Epithelial cell of proximal tubule (primary cell): ENCODE measurements around the gene VCL. TPM values are rescaled to one million over a fixed set of nuclear protein-coding genes. Genes with fewer than 3 reads are reported as not detected.

Experiments
- DNase-seq: peaks from one replicate; pipeline ENCODE4 v3.0.0-alpha.2; 2011; ENCODE audit warnings: low read depth
- H3K4me3 ChIP-seq: 2 replicates; pipeline ENCODE4 v1.5.1; 2011; ENCODE audit warnings: low read depth, mild to moderate bottlenecking, low read length
- CTCF ChIP-seq: conservative IDR thresholded peaks from 2 replicates; pipeline ENCODE4 v1.5.1; 2012; ENCODE audit warnings: low read depth, mild to moderate bottlenecking, low read length
- total RNA-seq: library from RNA; depleted of rRNA; stranded (reverse); fragments of >200 nt; gene quantifications from 2 replicates; pipeline ENCODE4 v1.2.3, GENCODE V29; 2015

VCL gene
- total RNA-seq, 1 donor from 2014 or later, result 228 TPM

- H3K4me3 ChIP-seq, result no peak overlapping the region
- no peak for TF ChIP-seq CTCF
- DNase-seq, result no peak
Observed at GRCh38 chr10:74040200-74041126, 42.5 kb downstream of the VCL start.

- TF ChIP-seq CTCF, result no peak
- DNase-seq, result no peak
- H3K4me3 ChIP-seq, result no peak overlapping the region
Observed at GRCh38 chr10:74044419-74044818, 46.5 kb downstream of the VCL start.

- H3K4me3 ChIP-seq, result no peak overlapping the region
- TF ChIP-seq CTCF, result no peak
- no peak for DNase-seq
Observed at GRCh38 chr10:74047304-74047703, 49.4 kb downstream of the VCL start.

- no peak for DNase-seq
- H3K4me3 ChIP-seq, result no peak overlapping the region
- TF ChIP-seq CTCF, result no peak
Observed at GRCh38 chr10:74047871-74048270, 50.0 kb downstream of the VCL start.

GRCh38 chr10:74048433-74048832, 50.5 kb downstream of the VCL start:
- no peak for TF ChIP-seq CTCF
- H3K4me3 ChIP-seq, result no peak overlapping the region
- DNase-seq, result no peak

- H3K4me3 ChIP-seq, result no peak overlapping the region
- DNase-seq, result no peak
- TF ChIP-seq CTCF, result no peak
Observed at GRCh38 chr10:74049955-74050354, 52.0 kb downstream of the VCL start.

GRCh38 chr10:74050653-74051052, 52.7 kb downstream of the VCL start:
- no peak for DNase-seq
- TF ChIP-seq CTCF, result no peak
- H3K4me3 ChIP-seq, result no peak overlapping the region
